Central memory CD8-positive, alpha-beta T cell (primary cell): ENCODE data around the gene CEP85.
A peak's percentile ranks its signal among the peaks of the same experiment; 100 is the strongest.
"Not testable (repeated sequence)": the region's sequence is repeated elsewhere in the genome, so short reads cannot be mapped to it uniquely, and the experiment has no call there.

Source experiments
- ATAC-seq: fragments of 150-1000 bp; cut with Tn5 transposase; replicated peaks from 2 replicates; pipeline ENCODE4 v1.10.0; 2022; ENCODE audit warnings: mild to moderate bottlenecking, moderate FRiP score, moderate number of reproducible peaks; ENCODE audit not compliant: poor library complexity, severe bottlenecking; ENCODE audit errors: extremely low read depth
- DNase-seq, 2 donors: peaks; one replicate each; pipeline ENCODE4 v3.0.0; 2021; ENCODE audit warnings: low spot score in 2 of 2
- H3K27ac Mint-ChIP-seq: one replicate; pipeline ENCODE4 v1.8.0; 2022; ENCODE audit warnings: low read depth, mild to moderate bottlenecking, moderate library complexity, mixed read lengths
- H3K27me3 Mint-ChIP-seq: one replicate; pipeline ENCODE4 v1.8.0; 2022; ENCODE audit warnings: mixed read lengths
- H3K36me3 Mint-ChIP-seq: one replicate; pipeline ENCODE4 v1.8.0; 2022; ENCODE audit warnings: mild to moderate bottlenecking, moderate library complexity, mixed read lengths; ENCODE audit not compliant: insufficient read depth
- H3K4me1 Mint-ChIP-seq: one replicate; pipeline ENCODE4 v1.8.0; 2022; ENCODE audit warnings: mixed read lengths
- H3K4me3 Mint-ChIP-seq: one replicate; pipeline ENCODE4 v1.8.0; 2022; ENCODE audit warnings: mild to moderate bottlenecking, moderate library complexity, mixed read lengths
- H3K9me3 Mint-ChIP-seq: one replicate; pipeline ENCODE4 v1.8.0; 2022; ENCODE audit warnings: mixed read lengths

The CEP85 gene

GRCh38 chr1:26203642-26204318 is 30.2 kb upstream of the CEP85 start:
- no peaks in the 10 kb centered on the region for H3K36me3 Mint-ChIP-seq
- no peak for DNase-seq

GRCh38 chr1:26210147-26210870 is 23.7 kb upstream of the CEP85 start:
- H3K27me3 Mint-ChIP-seq = no peaks in the 10 kb centered on the region
- no peak overlapping the region for H3K4me3 Mint-ChIP-seq
- H3K27ac Mint-ChIP-seq = no peak overlapping the region
- H3K4me1 Mint-ChIP-seq = no peaks in the 10 kb centered on the region
- ATAC-seq = no peak
- no peaks in the 10 kb centered on the region for H3K9me3 Mint-ChIP-seq
- no peak for DNase-seq
- H3K36me3 Mint-ChIP-seq = no peaks in the 10 kb centered on the region

More at GRCh38 chr1:26203642-26204318, 30.2 kb upstream of the CEP85 start:
- Mint-ChIP-seq H3K4me3 (no peak overlapping the region), H3K9me3 (no peaks in the 10 kb centered on the region), H3K27ac (no peak overlapping the region), H3K4me1 (peaks cover 18% of the 10 kb centered on the region), H3K27me3 (peaks cover 4% of the 10 kb centered on the region)
- no peak for ATAC-seq

GRCh38 chr1:26212726-26213125 is 21.3 kb upstream of the CEP85 start:
- Mint-ChIP-seq H3K4me1 (no peaks in the 10 kb centered on the region), H3K4me3 (no peak overlapping the region), H3K27ac (no peak overlapping the region), H3K36me3 (no peaks in the 10 kb centered on the region), H3K27me3 (no peaks in the 10 kb centered on the region), H3K9me3 (no peaks in the 10 kb centered on the region)
- ATAC-seq = no peak
- DNase-seq = no peak

- no peak for ATAC-seq
- Mint-ChIP-seq H3K4me3 (no peak overlapping the region), H3K27me3 (no peaks in the 10 kb centered on the region), H3K4me1 (no peaks in the 10 kb centered on the region), H3K27ac (no peak overlapping the region), H3K9me3 (no peaks in the 10 kb centered on the region), H3K36me3 (no peaks in the 10 kb centered on the region)
- DNase-seq = no peak
Observed at GRCh38 chr1:26213335-26213905, 20.6 kb upstream of the CEP85 start.

- H3K4me1 Mint-ChIP-seq = no peaks in the 10 kb centered on the region
- H3K27ac Mint-ChIP-seq = no peak overlapping the region
- ATAC-seq = no peak
- peaks cover 12% of the 10 kb centered on the region for H3K27me3 Mint-ChIP-seq
- no peak for DNase-seq
- H3K4me3 Mint-ChIP-seq = no peak overlapping the region
- H3K36me3 Mint-ChIP-seq = no peaks in the 10 kb centered on the region
- H3K9me3 Mint-ChIP-seq = no peaks in the 10 kb centered on the region
Observed at GRCh38 chr1:26215246-26215645, 18.8 kb upstream of the CEP85 start.

GRCh38 chr1:26218906-26219494 is 15.0 kb upstream of the CEP85 start:
- no peaks in the 10 kb centered on the region for H3K9me3 Mint-ChIP-seq
- no peak for ATAC-seq
- H3K4me1 Mint-ChIP-seq = no peaks in the 10 kb centered on the region
- peak overlapping the region; percentile 63 for H3K27ac Mint-ChIP-seq
- no peak for DNase-seq
- no peaks in the 10 kb centered on the region for H3K36me3 Mint-ChIP-seq
- H3K27me3 Mint-ChIP-seq = peaks cover 19% of the 10 kb centered on the region
- no peak overlapping the region for H3K4me3 Mint-ChIP-seq

- Mint-ChIP-seq H3K4me1 (no peaks in the 10 kb centered on the region), H3K36me3 (no peaks in the 10 kb centered on the region), H3K9me3 (no peaks in the 10 kb centered on the region), H3K27ac (no peak overlapping the region), H3K4me3 (no peak overlapping the region), H3K27me3 (peaks cover 21% of the 10 kb centered on the region)
- DNase-seq (no peak), ATAC-seq (no peak)
Observed at GRCh38 chr1:26220199-26220912, 13.6 kb upstream of the CEP85 start.

- no peaks in the 10 kb centered on the region for H3K36me3 Mint-ChIP-seq
- peaks cover 28% of the 10 kb centered on the region for H3K27me3 Mint-ChIP-seq
- no peaks in the 10 kb centered on the region for H3K9me3 Mint-ChIP-seq
- DNase-seq (no peak), ATAC-seq (no peak)
- H3K4me1 Mint-ChIP-seq = peaks cover 6% of the 10 kb centered on the region
- H3K27ac Mint-ChIP-seq = no peak overlapping the region
- no peak overlapping the region for H3K4me3 Mint-ChIP-seq
Observed at GRCh38 chr1:26221094-26221493, 12.9 kb upstream of the CEP85 start.

GRCh38 chr1:26224606-26225005 is 9.4 kb upstream of the CEP85 start:
- Mint-ChIP-seq H3K9me3 (no peaks in the 10 kb centered on the region), H3K27ac (no peak overlapping the region), H3K27me3 (peaks cover 35% of the 10 kb centered on the region), H3K4me1 (peaks cover 6% of the 10 kb centered on the region), H3K4me3 (no peak overlapping the region), H3K36me3 (no peaks in the 10 kb centered on the region)
- DNase-seq (no peak), ATAC-seq (no peak)

- H3K9me3 Mint-ChIP-seq = no peaks in the 10 kb centered on the region
Observed at GRCh38 chr1:26225033-26225831, 8.8 kb upstream of the CEP85 start.

GRCh38 chr1:26230682-26231081 is 3.3 kb upstream of the CEP85 start:
- H3K4me1 Mint-ChIP-seq = peaks cover 22% of the 10 kb centered on the region
- H3K27ac Mint-ChIP-seq, ATAC-seq, H3K4me3 Mint-ChIP-seq, H3K9me3 Mint-ChIP-seq, H3K36me3 Mint-ChIP-seq, DNase-seq: not testable (repeated sequence)
- peaks cover 20% of the 10 kb centered on the region for H3K27me3 Mint-ChIP-seq

More at GRCh38 chr1:26225033-26225831, 8.8 kb upstream of the CEP85 start:
- Mint-ChIP-seq H3K4me3 (peak overlapping the region; percentile 50), H3K4me1 (peaks cover 6% of the 10 kb centered on the region), H3K27ac (no peak overlapping the region), H3K27me3 (peaks cover 31% of the 10 kb centered on the region), H3K36me3 (no peaks in the 10 kb centered on the region)
- ATAC-seq (no peak), DNase-seq (no peak)
